Measurements from ENCODE around the gene FAM181B.
A peak's percentile ranks its signal among the peaks of the same experiment; 100 is the strongest.

FAM181B gene

GRCh38 chr11:82759649-82760048, 26.0 kb upstream of the FAM181B start:
- no peaks in the 10 kb centered on the region for H3K9me3 ChIP-seq (ENCODE audit: control insufficient read depth in 2 of 2, low read length in 2 of 2)
- no peaks in the 10 kb centered on the region for H3K27me3 ChIP-seq (ENCODE audit: control insufficient read depth in 2 of 2, insufficient read depth in 2 of 2, low read length in 2 of 2)
- H3K36me3 ChIP-seq (ENCODE audit: control insufficient read depth in 2 of 2, insufficient read depth in 2 of 2, low read length in 2 of 2) = no peaks in the 10 kb centered on the region
- no peak overlapping the region for H3K4me3 ChIP-seq (ENCODE audit: low read length in 2 of 2)
- H3K4me1 ChIP-seq (ENCODE audit: control insufficient read depth in 2 of 2, insufficient read depth in 2 of 2, low read length in 2 of 2) = no peaks in the 10 kb centered on the region
- H3K27ac ChIP-seq (ENCODE audit: low read depth in 2 of 2, low read length in 2 of 2) = no peak overlapping the region
- H3K9ac ChIP-seq (ENCODE audit: low read depth in 1 of 2, low read length in 2 of 2) = no peak overlapping the region

- no peaks in the 10 kb centered on the region for H3K27me3 ChIP-seq (ENCODE audit: control insufficient read depth in 2 of 2, insufficient read depth in 2 of 2, low read length in 2 of 2)
- no peak overlapping the region for H3K27ac ChIP-seq (ENCODE audit: low read depth in 2 of 2, low read length in 2 of 2)
- H3K4me3 ChIP-seq (ENCODE audit: low read length in 2 of 2) = no peak overlapping the region
- no peaks in the 10 kb centered on the region for H3K4me1 ChIP-seq (ENCODE audit: control insufficient read depth in 2 of 2, insufficient read depth in 2 of 2, low read length in 2 of 2)
- H3K36me3 ChIP-seq (ENCODE audit: control insufficient read depth in 2 of 2, insufficient read depth in 2 of 2, low read length in 2 of 2) = no peaks in the 10 kb centered on the region
- no peaks in the 10 kb centered on the region for H3K9me3 ChIP-seq (ENCODE audit: control insufficient read depth in 2 of 2, low read length in 2 of 2)
- peak overlapping the region in 1 of 2 donors; percentile 17 for H3K9ac ChIP-seq (ENCODE audit: low read depth in 1 of 2, low read length in 2 of 2)
Measured at GRCh38 chr11:82757660-82758357, 24.1 kb upstream of the FAM181B start.

GRCh38 chr11:82756765-82757639, 23.3 kb upstream of the FAM181B start:
- peak overlapping the region in 1 of 2 donors; percentile 17 for H3K9ac ChIP-seq (ENCODE audit: low read depth in 1 of 2, low read length in 2 of 2)
- H3K36me3 ChIP-seq (ENCODE audit: control insufficient read depth in 2 of 2, insufficient read depth in 2 of 2, low read length in 2 of 2) = no peaks in the 10 kb centered on the region
- H3K9me3 ChIP-seq (ENCODE audit: control insufficient read depth in 2 of 2, low read length in 2 of 2) = no peaks in the 10 kb centered on the region
- H3K27me3 ChIP-seq (ENCODE audit: control insufficient read depth in 2 of 2, insufficient read depth in 2 of 2, low read length in 2 of 2) = no peaks in the 10 kb centered on the region
- no peak overlapping the region for H3K27ac ChIP-seq (ENCODE audit: low read depth in 2 of 2, low read length in 2 of 2)
- H3K4me1 ChIP-seq (ENCODE audit: control insufficient read depth in 2 of 2, insufficient read depth in 2 of 2, low read length in 2 of 2) = no peaks in the 10 kb centered on the region
- no peak overlapping the region for H3K4me3 ChIP-seq (ENCODE audit: low read length in 2 of 2)

- H3K27ac ChIP-seq (ENCODE audit: low read depth in 2 of 2, low read length in 2 of 2) = no peak overlapping the region
- H3K36me3 ChIP-seq (ENCODE audit: control insufficient read depth in 2 of 2, insufficient read depth in 2 of 2, low read length in 2 of 2) = no peaks in the 10 kb centered on the region
- H3K27me3 ChIP-seq (ENCODE audit: control insufficient read depth in 2 of 2, insufficient read depth in 2 of 2, low read length in 2 of 2) = no peaks in the 10 kb centered on the region
- H3K9me3 ChIP-seq (ENCODE audit: control insufficient read depth in 2 of 2, low read length in 2 of 2) = no peaks in the 10 kb centered on the region
- no peaks in the 10 kb centered on the region for H3K4me1 ChIP-seq (ENCODE audit: control insufficient read depth in 2 of 2, insufficient read depth in 2 of 2, low read length in 2 of 2)
- H3K9ac ChIP-seq (ENCODE audit: low read depth in 1 of 2, low read length in 2 of 2) = no peak overlapping the region
- no peak overlapping the region for H3K4me3 ChIP-seq (ENCODE audit: low read length in 2 of 2)
Measured at GRCh38 chr11:82754410-82754809, 20.7 kb upstream of the FAM181B start.

- no peak overlapping the region for H3K4me3 ChIP-seq (ENCODE audit: low read length in 2 of 2)
- H3K4me1 ChIP-seq (ENCODE audit: control insufficient read depth in 2 of 2, insufficient read depth in 2 of 2, low read length in 2 of 2) = no peaks in the 10 kb centered on the region
- H3K9ac ChIP-seq (ENCODE audit: low read depth in 1 of 2, low read length in 2 of 2) = no peak overlapping the region
- no peaks in the 10 kb centered on the region for H3K9me3 ChIP-seq (ENCODE audit: control insufficient read depth in 2 of 2, low read length in 2 of 2)
- H3K36me3 ChIP-seq (ENCODE audit: control insufficient read depth in 2 of 2, insufficient read depth in 2 of 2, low read length in 2 of 2) = no peaks in the 10 kb centered on the region
- no peaks in the 10 kb centered on the region for H3K27me3 ChIP-seq (ENCODE audit: control insufficient read depth in 2 of 2, insufficient read depth in 2 of 2, low read length in 2 of 2)
- no peak overlapping the region for H3K27ac ChIP-seq (ENCODE audit: low read depth in 2 of 2, low read length in 2 of 2)
Measured at GRCh38 chr11:82753921-82754320, 20.3 kb upstream of the FAM181B start.

- Histone ChIP-seq H3K27me3 (ENCODE audit: control insufficient read depth in 2 of 2, insufficient read depth in 2 of 2, low read length in 2 of 2) (no peaks in the 10 kb centered on the region), H3K4me1 (ENCODE audit: control insufficient read depth in 2 of 2, insufficient read depth in 2 of 2, low read length in 2 of 2) (no peaks in the 10 kb centered on the region), H3K9me3 (ENCODE audit: control insufficient read depth in 2 of 2, low read length in 2 of 2) (no peaks in the 10 kb centered on the region), H3K36me3 (ENCODE audit: control insufficient read depth in 2 of 2, insufficient read depth in 2 of 2, low read length in 2 of 2) (no peaks in the 10 kb centered on the region), H3K27ac (ENCODE audit: low read depth in 2 of 2, low read length in 2 of 2) (no peak overlapping the region), H3K9ac (ENCODE audit: low read depth in 1 of 2, low read length in 2 of 2) (no peak overlapping the region), H3K4me3 (ENCODE audit: low read length in 2 of 2) (no peak overlapping the region)
Measured at GRCh38 chr11:82752801-82753200, 19.1 kb upstream of the FAM181B start.

GRCh38 chr11:82750643-82751139, 17.0 kb upstream of the FAM181B start:
- no peaks in the 10 kb centered on the region for H3K36me3 ChIP-seq (ENCODE audit: control insufficient read depth in 2 of 2, insufficient read depth in 2 of 2, low read length in 2 of 2)
- H3K9ac ChIP-seq (ENCODE audit: low read depth in 1 of 2, low read length in 2 of 2) = no peak overlapping the region
- no peaks in the 10 kb centered on the region for H3K4me1 ChIP-seq (ENCODE audit: control insufficient read depth in 2 of 2, insufficient read depth in 2 of 2, low read length in 2 of 2)
- no peak overlapping the region for H3K27ac ChIP-seq (ENCODE audit: low read depth in 2 of 2, low read length in 2 of 2)
- no peaks in the 10 kb centered on the region for H3K9me3 ChIP-seq (ENCODE audit: control insufficient read depth in 2 of 2, low read length in 2 of 2)
- no peaks in the 10 kb centered on the region for H3K27me3 ChIP-seq (ENCODE audit: control insufficient read depth in 2 of 2, insufficient read depth in 2 of 2, low read length in 2 of 2)
- H3K4me3 ChIP-seq (ENCODE audit: low read length in 2 of 2) = no peak overlapping the region

- H3K27ac ChIP-seq (ENCODE audit: low read depth in 2 of 2, low read length in 2 of 2) = no peak overlapping the region
- H3K4me1 ChIP-seq (ENCODE audit: control insufficient read depth in 2 of 2, insufficient read depth in 2 of 2, low read length in 2 of 2) = no peaks in the 10 kb centered on the region
- no peak overlapping the region for H3K4me3 ChIP-seq (ENCODE audit: low read length in 2 of 2)
- H3K36me3 ChIP-seq (ENCODE audit: control insufficient read depth in 2 of 2, insufficient read depth in 2 of 2, low read length in 2 of 2) = no peaks in the 10 kb centered on the region
- no peaks in the 10 kb centered on the region for H3K27me3 ChIP-seq (ENCODE audit: control insufficient read depth in 2 of 2, insufficient read depth in 2 of 2, low read length in 2 of 2)
- no peak overlapping the region for H3K9ac ChIP-seq (ENCODE audit: low read depth in 1 of 2, low read length in 2 of 2)
- H3K9me3 ChIP-seq (ENCODE audit: control insufficient read depth in 2 of 2, low read length in 2 of 2) = no peaks in the 10 kb centered on the region
Measured at GRCh38 chr11:82747471-82747870, 13.8 kb upstream of the FAM181B start.

- no peaks in the 10 kb centered on the region for H3K9me3 ChIP-seq (ENCODE audit: control insufficient read depth in 2 of 2, low read length in 2 of 2)
- no peak overlapping the region for H3K27ac ChIP-seq (ENCODE audit: low read depth in 2 of 2, low read length in 2 of 2)
- H3K36me3 ChIP-seq (ENCODE audit: control insufficient read depth in 2 of 2, insufficient read depth in 2 of 2, low read length in 2 of 2) = no peaks in the 10 kb centered on the region
- no peak overlapping the region for H3K9ac ChIP-seq (ENCODE audit: low read depth in 1 of 2, low read length in 2 of 2)
- peaks cover 0 to 4% of the 10 kb centered on the region in 2 donors for H3K4me1 ChIP-seq (ENCODE audit: control insufficient read depth in 2 of 2, insufficient read depth in 2 of 2, low read length in 2 of 2)
- H3K27me3 ChIP-seq (ENCODE audit: control insufficient read depth in 2 of 2, insufficient read depth in 2 of 2, low read length in 2 of 2) = peaks cover 6 to 20% of the 10 kb centered on the region in 2 donors
- H3K4me3 ChIP-seq (ENCODE audit: low read length in 2 of 2) = no peak overlapping the region
Measured at GRCh38 chr11:82738091-82738490, 4.4 kb upstream of the FAM181B start.

- peak overlapping the region; percentile 57 to 67 for H3K4me3 ChIP-seq (ENCODE audit: low read length in 2 of 2)
- no peak overlapping the region for H3K9ac ChIP-seq (ENCODE audit: low read depth in 1 of 2, low read length in 2 of 2)
- peaks cover 0 to 4% of the 10 kb centered on the region in 2 donors for H3K4me1 ChIP-seq (ENCODE audit: control insufficient read depth in 2 of 2, insufficient read depth in 2 of 2, low read length in 2 of 2)
- H3K27me3 ChIP-seq (ENCODE audit: control insufficient read depth in 2 of 2, insufficient read depth in 2 of 2, low read length in 2 of 2) = peaks cover 19 to 36% of the 10 kb centered on the region in 2 donors
- no peak overlapping the region for H3K27ac ChIP-seq (ENCODE audit: low read depth in 2 of 2, low read length in 2 of 2)
- H3K36me3 ChIP-seq (ENCODE audit: control insufficient read depth in 2 of 2, insufficient read depth in 2 of 2, low read length in 2 of 2) = no peaks in the 10 kb centered on the region
- no peaks in the 10 kb centered on the region for H3K9me3 ChIP-seq (ENCODE audit: control insufficient read depth in 2 of 2, low read length in 2 of 2)
Measured at GRCh38 chr11:82734120-82734479, 436 bp upstream of the FAM181B start.

Data from mucosa of rectum (tissue), 2 donors.